TTC549 (cell line): ENCODE measurements around the gene ILKAP.

ENCODE experiments used
- FAIRE-seq: peaks from 2 replicates; lab custom pipeline; 2012; peaks lifted over from hg19 to GRCh38; lab: Jason Lieb, UNC

The ILKAP gene

DNA sequence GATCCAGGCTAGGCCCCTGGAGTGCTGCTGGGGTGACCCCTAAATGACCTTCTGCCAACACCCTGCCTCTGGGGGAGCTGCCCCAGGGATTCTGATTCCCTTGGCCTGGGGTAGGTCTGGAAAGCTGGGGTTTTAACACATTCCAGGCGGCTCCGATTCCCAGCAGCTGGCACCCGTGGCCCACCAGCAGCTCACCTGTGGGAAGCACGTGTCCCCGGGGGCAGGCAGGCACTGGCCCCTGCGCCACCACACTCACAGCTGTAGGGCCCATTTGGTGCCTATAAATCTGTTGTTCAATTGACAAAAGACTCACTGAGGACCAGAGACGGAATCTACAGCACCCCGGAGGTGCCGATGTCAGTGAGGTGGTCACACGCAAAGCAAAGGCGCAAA, 69.1 kb downstream of the ILKAP start:
- no peak for FAIRE-seq

DNA sequence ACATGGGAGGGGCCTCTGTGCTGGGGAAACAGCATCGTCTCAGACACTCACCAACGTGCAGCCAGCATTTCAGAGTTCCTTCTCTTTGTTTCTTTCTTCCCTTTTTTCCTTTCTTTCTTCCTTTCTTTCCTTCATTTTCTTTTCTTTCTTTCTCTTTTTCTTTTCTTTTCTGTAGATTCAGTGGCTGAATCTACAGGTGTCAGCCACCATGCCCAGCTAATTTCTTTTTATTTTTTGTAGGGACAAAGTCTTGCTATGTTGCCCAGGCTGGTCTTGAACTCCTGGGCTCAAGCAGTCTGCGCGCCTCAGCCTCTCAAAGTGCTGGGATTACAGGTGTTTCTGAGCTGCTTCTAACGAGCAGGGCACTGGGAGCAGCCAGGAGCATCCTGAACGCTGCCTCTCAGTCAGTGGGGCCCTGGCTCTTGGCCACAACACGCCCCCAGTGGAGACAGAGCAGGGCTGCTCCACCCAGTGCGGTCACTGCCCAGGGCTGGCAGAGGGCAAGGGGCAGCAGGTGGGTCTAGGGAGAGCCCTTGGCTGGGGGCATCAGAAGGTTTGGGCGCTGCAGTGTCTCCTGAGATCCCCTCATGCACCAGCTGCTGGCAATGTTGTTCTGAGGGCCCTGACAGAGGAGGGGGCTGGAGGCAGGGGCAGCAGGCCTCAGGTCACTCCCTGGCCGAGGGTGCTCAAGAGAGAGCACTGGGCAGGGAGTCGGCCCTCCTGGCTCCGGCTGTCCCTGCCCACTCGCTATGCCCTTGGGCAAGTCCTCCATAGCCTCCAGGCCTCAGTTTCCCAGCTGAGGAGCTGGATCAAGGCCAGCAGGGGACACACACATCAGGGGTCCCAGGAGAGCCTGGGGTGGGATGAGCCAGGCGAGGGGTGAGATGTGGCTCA, 69.7 kb downstream of the ILKAP start:
- FAIRE-seq = no peak

- FAIRE-seq = no peak
Observed at GRCh38 chr2:238132463-238133450, 70.7 kb downstream of the ILKAP start.

GRCh38 chr2:238131761-238132462, 71.6 kb downstream of the ILKAP start:
- no peak for FAIRE-seq

- FAIRE-seq = no peak
Observed at GRCh38 chr2:238130696-238131628, 72.5 kb downstream of the ILKAP start.

- FAIRE-seq = no peak
Observed at GRCh38 chr2:238130111-238130695, 73.3 kb downstream of the ILKAP start.

- FAIRE-seq = no peak
Observed at GRCh38 chr2:238129166-238130010, 74.1 kb downstream of the ILKAP start.

GRCh38 chr2:238128534-238129001, 74.9 kb downstream of the ILKAP start:
- no peak for FAIRE-seq

DNA sequence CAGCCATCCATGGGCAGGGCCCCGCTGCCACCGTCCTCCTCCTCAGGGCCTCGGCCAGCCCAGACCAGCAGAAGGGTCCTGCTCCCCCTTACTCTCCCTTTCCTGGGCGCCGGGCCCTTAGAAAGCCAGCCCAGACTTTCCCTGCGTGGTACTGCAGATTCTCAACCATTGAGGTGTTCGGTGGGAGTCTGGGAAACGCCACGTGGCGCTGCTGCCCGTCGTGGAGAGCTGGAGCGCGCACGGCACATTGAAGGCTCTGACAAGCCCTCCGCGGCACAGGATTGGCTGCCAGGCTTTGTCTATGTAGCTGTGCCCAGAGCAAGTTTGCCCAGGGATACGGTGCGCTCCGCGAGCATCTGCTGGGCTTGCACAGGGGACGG, 75.4 kb downstream of the ILKAP start:
- FAIRE-seq = no peak

- FAIRE-seq = no peak
Observed at GRCh38 chr2:238127165-238128060, 76.1 kb downstream of the ILKAP start.

GRCh38 chr2:238126775-238127164, 76.7 kb downstream of the ILKAP start:
- no peak for FAIRE-seq

- FAIRE-seq = no peak
Observed at GRCh38 chr2:238126338-238126737, 77.2 kb downstream of the ILKAP start.

- FAIRE-seq = no peak
Observed at GRCh38 chr2:238125127-238125885, 78.2 kb downstream of the ILKAP start.

GRCh38 chr2:238124488-238125126, 78.9 kb downstream of the ILKAP start:
- FAIRE-seq = no peak

GRCh38 chr2:238123991-238124470, 79.5 kb downstream of the ILKAP start:
- no peak for FAIRE-seq

GRCh38 chr2:238123218-238123971, 80.1 kb downstream of the ILKAP start:
- FAIRE-seq = no peak
